HG02852 (cell line): ENCODE data around the gene DNMT3A.
"Not testable (repeated sequence)": the region's sequence is repeated elsewhere in the genome, so short reads cannot be mapped to it uniquely, and the experiment has no call there.

Source experiments
- ATAC-seq: cut with Tn5 transposase; IDR thresholded peaks from one replicate; pipeline ENCODE4 v1.9.1; 2021; ENCODE audit warnings: mild to moderate bottlenecking, moderate library complexity; ENCODE audit not compliant: unreplicated experiment

DNMT3A gene

DNA sequence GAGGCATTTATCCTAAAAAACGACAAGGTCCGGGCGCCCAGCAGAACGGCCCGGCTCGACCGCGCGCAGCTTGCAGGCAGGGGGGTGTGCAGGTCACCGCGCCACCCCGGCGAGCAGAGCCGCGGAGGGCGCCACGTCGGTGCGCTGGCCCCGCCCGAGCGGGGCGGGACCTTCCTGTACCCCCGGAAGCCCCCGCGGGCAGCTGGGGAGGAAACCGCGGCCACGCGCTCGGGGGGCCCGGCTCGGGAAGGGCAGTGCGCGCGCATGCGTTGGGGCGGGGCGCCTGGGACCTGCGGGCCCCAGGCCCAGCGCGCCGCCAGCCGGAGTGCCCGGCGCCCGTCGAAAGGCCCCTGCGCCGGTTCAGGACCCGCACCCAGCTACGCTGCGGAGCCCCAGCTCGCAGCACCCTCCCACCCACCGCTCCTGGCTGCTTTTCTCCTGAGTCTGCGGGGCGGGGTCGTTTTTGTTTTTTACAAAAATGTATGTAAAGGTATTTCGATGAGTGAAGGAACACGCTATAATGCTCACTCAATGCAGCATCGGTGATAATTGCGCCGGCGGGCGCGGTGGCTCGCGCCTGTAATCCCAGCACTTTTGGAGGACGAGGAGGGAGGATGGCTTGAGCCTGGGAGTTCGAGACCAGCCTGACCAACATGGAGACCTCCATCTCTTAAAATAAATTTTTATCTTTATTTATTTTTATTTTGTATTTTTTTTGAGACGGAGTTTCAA, 125.6 kb downstream of the DNMT3A start:
- ATAC-seq: peak; percentile 58

DNA sequence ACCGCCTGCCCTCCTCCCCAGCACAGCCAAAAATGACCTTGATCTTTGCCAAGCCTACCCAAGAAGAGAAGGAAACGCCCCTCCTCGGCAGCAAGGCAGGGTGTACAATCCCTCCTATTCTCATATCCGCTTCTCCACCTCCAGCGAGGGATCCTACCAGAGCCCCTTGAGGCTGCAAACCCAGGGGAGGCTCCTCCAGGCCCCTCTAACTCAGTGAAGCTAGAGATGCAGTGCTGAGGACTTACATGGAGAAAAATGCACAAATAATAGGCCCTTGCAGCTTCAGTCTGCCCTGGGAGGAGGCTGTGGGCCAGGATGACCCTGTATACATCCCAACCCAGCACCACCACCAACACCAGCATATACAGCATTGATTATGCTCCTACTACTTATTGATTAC, 126.5 kb downstream of the DNMT3A start:
- no peak for ATAC-seq

DNA sequence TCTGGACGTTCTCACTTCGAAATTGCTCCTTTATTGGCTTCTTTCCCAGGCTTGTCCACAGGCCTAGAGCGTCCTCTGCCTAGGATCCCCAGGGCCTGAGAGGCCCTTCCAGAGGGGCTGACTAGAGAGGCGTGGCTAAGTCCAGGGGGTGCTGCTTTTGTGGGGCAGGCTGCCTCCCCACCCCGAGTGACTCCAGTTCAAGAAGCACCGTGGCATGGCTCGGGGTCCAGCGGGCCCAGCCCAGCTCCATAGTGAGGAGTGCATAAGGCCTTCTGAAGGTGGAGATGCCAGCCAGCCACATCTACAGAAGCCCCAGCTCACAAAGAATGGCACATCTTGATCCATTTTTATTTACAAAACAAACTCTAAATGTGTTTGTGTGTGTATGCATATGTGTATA, 128.5 kb downstream of the DNMT3A start:
- no peak for ATAC-seq

DNA sequence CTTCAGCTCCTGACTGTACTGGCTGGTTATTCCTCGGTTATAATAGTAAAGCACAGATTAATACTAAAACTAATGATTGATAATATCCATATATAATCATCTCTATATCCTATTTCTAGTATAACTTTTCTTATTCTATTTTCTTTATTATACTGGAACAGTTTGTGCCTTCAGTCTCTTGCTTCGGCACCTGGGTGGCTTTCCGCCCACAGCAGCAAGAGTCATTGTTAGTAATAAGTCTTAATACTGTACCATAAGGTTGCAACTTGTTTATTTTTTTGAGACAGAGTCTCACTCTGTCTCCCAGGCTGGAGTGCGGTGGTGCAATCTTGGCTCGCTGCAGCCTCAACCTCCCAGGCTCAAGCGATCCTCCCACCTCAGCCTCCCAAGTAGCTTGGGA, 130.8 kb downstream of the DNMT3A start:
- not testable (repeated sequence) for ATAC-seq

DNA sequence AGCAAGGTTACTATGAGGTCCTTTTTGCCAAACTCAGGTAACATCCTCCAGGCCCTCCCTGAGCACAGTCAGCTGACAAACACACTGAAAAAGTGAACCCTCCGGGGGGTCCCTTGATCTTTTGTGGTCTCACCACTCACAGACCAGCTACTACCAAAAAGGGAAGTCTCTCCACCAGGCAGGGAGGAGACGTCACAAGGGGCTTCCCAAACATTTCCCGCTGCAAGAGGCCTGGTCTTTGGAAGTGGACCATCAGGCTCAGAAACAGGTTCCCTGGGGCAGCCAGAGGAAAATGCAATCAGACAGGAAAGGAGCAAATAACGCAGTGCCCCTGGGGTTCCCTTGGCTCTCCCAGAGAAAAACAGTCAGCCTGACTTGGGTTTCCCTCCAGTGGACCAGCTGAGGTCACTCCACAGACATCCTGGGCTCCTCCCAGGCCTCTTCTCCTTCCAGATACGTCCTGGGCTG, 134.6 kb downstream of the DNMT3A start:
- no peak for ATAC-seq

DNA sequence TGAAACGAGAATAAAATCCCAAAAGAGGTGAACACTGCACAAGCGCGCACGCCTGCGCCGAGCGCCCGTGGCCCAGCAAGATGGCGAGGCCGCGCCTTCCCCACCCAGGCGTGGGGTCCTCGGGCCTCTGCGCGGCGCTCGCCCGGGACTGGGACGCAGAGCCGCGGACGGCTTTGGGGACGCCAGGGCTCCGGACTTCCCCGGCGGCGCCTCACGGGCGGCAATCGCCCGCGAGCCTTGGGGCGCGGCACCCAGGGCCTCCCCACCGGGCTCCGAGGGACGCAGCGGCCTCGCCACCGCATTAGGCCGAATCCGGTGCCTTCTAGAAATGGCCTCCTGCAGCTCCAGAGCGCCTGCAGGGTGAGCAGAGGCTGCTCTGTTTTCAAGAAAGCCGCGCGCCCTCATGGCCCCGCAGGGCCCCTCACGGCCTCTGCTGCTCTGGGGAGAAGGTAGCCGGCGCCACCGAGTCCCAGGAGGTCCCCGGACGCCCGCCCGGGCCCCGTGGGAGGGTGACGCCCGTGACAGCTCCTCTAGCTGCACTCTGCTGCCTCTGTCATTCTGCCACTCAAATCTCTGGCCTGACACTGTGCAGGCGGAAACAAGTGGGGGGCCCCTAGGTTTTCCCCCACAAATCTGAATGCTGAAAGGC, 137.4 kb downstream of the DNMT3A start:
- no peak for ATAC-seq

DNA sequence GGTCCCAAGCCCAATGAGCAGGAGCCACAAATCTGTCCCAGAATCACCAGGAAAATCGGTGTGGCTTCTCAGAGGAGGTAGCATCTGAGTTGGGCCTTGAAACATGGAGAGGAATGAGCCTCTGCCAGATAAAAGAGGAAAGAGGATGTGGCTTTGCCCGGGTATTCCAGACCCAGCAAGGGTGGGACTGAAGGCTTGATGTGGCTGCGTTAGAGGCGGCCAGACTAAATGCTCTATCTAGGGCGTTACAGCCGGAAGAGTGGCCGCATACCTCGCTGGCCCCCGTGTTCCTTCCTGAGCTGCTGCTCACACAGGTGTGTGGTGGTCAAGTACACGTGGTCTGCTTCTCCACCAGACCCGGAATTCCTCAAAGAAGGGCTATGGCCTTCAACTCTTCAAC, 139.4 kb downstream of the DNMT3A start:
- no peak for ATAC-seq

DNA sequence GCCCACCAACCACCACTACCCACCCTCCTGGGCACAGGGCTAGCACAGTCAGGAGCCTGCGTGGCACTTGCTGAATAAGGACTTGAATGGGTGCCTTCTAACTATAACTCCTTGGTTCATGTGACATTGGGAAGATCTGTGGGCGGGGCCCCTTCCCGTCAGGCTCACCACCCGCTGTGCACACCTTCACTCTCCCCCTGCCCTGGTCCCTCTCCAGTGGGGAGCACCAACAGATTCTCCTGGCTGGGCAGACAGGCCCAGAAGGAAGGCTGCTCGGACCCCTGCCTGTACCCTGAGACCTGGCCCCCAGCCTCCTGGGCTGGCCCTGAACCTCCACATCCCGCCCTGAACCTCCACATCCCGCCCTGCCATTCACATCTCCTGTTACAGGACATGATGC, 139.9 kb downstream of the DNMT3A start:
- ATAC-seq: no peak

DNA sequence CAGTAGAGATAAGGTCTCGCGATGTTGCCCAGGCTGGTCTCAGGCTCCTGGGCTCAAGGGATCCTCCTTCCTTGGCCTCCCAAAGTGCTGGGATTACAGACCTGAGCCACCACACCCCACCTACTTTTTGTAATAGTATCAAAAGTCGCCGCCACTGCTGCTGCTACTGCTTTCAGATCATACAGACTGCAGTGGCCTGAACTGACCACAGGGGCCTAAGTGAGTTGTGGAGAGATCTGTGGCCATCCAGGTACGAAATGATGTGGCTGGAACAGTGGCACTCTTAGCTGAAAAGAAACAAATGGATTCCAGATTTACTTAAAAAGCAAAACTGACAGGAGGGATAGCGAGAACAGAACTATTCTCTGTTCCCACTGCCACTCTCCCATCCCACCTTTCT, 140.5 kb downstream of the DNMT3A start:
- ATAC-seq: no peak

DNA sequence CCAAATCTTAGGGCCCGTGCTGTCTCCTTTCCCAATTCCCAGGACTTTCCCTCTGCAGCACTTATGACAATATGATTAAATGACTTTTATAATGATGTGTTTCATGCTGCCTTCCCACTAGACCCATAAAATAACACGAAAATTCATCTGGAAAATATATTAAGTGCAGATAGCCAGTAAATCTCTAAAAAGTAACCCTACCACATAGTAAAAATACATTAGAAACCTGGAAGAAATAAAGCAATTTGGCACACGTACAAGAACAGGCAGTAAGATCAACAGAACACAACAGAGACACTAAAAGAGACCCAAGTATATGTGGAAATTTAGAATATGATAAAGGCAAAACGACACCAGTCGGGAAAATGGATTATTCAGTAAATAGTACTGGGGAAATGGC, 143.1 kb downstream of the DNMT3A start:
- no peak for ATAC-seq

DNA sequence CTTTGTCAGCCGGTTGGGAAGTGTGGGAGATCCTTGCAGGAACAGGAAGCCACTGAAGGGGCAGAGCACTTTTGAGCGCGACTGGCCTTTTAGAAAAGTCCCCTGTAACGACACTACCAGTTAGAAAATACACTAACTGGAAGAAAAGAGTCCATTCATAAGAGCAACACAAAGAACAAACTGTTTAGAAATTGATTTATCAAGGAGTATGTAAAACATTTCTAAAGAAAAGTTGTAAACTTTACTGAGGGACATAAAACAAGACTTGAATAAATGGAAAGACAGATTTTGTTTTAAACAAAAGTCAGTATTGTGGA, 143.6 kb downstream of the DNMT3A start:
- no peak for ATAC-seq

DNA sequence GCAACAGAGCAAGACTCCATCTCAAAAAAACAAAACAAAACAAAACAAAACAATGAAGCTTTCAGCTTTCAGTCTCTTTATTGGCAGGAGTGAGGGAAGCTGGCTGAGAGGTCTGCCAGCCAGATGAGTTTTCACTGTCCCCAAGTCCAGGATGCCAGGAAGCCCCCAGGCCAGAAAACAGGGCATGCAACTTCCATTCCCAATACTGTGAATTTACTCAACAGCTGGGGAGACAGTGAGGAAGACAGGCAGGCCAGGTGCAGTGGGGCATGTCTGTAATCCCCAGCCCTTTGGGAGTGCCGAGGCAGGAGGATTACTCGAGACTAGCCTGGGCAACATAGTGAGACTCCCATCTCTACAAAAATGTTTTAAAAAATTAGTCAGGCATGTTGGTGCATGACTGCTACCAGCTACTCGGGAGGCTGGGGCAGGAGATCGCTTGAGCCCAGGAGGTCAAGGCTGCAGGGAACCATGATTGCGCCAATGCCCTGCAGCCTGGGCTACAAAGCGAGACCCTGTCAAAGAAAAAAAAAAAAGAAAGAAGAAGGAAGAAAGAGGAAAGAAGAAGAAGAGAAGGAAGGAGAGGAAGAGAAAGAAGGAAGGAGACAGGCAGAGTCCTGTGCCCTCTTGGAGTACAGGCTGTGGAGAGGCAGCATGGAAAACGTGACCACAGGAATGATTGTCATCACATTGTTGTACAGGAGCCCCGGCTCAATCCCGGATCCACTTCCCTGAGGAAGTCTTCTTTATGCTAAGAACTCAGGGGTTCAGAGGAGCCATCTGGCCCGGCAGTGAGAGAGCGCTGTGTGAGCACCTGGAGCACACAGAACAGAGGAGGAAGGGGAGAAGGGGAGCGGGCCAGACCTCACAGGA, 144.2 kb downstream of the DNMT3A start:
- no peak for ATAC-seq

DNA sequence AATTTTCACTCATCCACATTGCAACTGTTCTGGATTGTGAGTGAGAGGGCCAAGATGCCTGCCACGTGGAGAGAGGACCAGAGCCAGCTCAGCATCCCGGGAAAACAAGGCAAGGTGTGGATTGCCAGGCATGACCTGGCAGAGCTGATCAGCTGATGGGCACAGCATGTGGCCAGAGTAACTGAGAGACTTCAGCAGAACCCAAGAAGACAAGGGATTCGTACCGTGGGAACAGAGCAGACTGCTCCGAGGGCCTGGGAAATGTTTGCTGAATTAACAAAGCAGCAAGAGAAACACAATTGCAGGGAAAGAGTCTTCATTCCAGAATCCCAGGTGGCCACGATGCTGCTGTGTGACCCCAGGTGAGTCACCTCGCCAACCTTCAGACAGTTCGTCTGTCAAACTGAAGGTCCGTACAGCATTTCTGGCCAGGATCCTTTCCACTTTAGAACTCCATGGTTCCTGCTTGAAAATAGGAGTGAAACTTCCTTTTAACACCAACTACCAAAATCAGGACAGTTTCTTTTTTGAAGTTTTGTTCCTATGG, 147.1 kb downstream of the DNMT3A start:
- no peak for ATAC-seq

DNA sequence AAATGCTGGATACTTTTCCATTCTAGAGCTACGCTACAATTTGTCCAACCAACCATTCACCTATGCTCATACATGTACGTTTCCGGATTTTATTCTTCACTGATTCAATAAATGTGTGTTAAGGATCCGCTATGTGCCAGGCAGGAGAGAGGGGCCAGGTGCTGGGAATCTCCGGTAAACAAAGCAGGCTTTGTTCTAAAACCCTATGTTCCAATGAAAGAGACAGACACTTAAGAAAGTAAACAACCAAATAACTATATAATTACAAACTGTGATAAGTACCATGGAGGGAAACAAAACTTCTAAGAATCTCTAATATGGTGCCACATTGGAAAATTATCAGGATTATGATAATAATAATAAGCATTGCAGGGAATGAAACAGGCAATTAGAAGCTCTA, 151.2 kb downstream of the DNMT3A start:
- ATAC-seq: no peak

DNA sequence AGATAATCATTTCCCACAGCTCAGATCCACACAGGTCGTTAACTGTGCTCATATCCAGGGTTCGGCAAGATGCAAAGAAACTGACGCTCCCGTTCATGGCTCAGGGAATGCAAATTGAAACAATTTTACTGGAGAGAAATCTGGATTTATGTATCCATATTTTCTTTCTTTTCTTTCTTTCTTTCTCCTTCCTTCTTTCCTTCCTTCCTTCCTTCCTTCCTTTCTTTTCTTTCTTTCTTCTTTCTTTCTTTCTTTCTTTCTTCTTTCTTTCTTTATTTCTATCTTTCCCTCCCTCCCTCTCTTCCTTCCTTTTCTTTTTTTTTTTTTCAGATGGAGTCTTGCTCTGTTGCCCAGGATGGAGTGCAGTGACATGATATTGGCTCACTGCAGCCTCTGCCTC, 153.3 kb downstream of the DNMT3A start:
- no peak for ATAC-seq

DNA sequence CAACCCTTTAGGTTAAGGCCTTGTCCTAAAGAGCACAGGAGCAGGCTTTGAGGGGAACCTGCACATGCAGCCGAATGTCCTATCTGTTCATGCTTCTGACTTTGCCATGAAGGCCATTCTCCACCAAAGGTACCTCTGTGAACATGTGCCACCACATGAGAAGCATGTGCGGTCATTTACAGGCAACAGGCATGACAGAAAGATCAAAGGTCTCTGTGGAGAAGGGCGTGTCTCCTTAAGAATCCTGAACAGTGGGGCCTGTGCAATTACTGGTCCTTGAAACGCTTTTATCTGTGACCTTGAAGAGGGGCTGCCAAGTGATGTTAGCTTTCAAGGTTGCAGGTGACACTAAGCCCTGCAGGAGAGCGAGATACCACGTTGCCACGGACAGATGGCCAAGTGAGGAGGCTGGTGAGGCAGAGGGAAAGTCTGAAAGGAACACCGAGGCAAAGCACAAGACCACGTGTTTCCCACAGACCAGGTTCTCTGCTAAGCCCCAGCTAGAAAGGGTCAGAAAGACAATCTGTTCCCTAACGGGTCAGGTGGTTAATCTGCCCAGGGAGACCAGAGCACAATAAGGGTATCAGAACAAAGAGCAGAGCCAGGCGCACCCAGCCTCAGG, 153.9 kb downstream of the DNMT3A start:
- no peak for ATAC-seq

DNA sequence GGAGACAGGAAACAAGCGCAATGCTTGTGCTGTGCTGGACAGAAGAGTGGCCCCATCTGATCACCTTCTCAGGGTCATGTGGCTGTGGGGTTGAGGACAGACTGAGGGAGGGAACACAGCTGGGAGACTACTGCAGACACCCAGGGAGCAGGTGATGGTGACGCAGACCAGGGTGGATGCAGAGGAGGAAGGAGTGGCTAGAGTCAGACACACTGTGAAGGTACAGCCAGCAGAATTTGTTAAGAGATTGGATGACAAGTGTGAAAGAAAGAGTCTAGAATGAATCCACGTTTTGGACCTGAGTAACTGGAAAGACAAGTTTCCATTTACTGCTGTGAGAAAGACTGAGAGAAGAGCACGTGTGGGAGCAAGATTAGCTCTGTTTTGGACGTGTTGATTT, 157.5 kb downstream of the DNMT3A start:
- ATAC-seq: no peak

DNA sequence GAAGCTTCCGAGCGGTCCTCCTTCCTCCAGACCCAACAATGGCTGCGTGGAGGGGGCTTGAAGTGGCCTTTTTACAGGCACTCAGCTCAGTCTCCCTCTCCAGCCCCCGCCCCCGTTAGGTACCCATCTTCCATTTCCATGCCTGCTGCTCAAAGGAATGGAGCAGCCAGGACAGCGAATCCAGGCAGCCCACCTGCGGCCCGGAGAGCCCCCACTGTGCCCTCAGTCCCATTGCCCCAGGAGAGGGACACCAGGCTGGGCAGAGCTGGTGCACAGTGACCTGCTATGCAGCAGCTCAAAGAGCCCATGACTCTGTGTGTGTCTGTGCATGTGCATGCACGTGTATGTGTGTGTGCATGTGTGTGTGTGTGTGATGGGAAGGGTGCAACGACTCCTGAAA, 162.7 kb downstream of the DNMT3A start:
- no peak for ATAC-seq
